Ishikawa (cell line): ENCODE data around the gene CELSR1.

Source experiments
- CEBPB ChIP-seq: IDR thresholded peaks from 2 replicates; pipeline ENCODE4 v1.6.1; 2012
- CREB1 ChIP-seq: IDR thresholded peaks from 2 replicates; pipeline ENCODE4 v1.6.1; 2012; ENCODE audit warnings: low read depth
- EGR1 ChIP-seq: IDR thresholded peaks from 2 replicates; pipeline ENCODE4 v1.6.1; 2012
- EP300 ChIP-seq: IDR thresholded peaks from 2 replicates; pipeline ENCODE4 v1.6.1; 2012; ENCODE audit warnings: borderline replicate concordance
- FOXM1 ChIP-seq: IDR thresholded peaks from 2 replicates; pipeline ENCODE4 v1.6.1; 2012; ENCODE audit warnings: low read depth, borderline replicate concordance
- MAX ChIP-seq: IDR thresholded peaks from 2 replicates; pipeline ENCODE4 v1.6.1; 2012
- NFIC ChIP-seq: IDR thresholded peaks from 2 replicates; pipeline ENCODE4 v1.6.1; 2012
- RAD21 ChIP-seq: IDR thresholded peaks from 2 replicates; pipeline ENCODE4 v1.6.1; 2012; ENCODE audit warnings: low read depth
- REST ChIP-seq: IDR thresholded peaks from 2 replicates; pipeline ENCODE4 v1.6.1; 2012; ENCODE audit warnings: low read depth, mild to moderate bottlenecking
- TAF1 ChIP-seq: IDR thresholded peaks from 2 replicates; pipeline ENCODE4 v1.6.1; 2012; ENCODE audit warnings: low read depth, mild to moderate bottlenecking
- TCF12 ChIP-seq: IDR thresholded peaks from 2 replicates; pipeline ENCODE4 v1.6.1; 2012; ENCODE audit warnings: low read depth
- TEAD4 ChIP-seq: IDR thresholded peaks from 2 replicates; pipeline ENCODE4 v1.6.1; 2012
- USF1 ChIP-seq: IDR thresholded peaks from 2 replicates; pipeline ENCODE4 v1.6.1; 2012
- YY1 ChIP-seq: IDR thresholded peaks from 2 replicates; pipeline ENCODE4 v1.6.1; 2012; ENCODE audit warnings: low read depth
- ZBTB7A ChIP-seq: IDR thresholded peaks from 2 replicates; pipeline ENCODE4 v1.6.1; 2012; ENCODE audit warnings: low read depth

Gene CELSR1

GRCh38 chr22:46364341-46365165, 172.9 kb downstream of the CELSR1 start:
- TF ChIP-seq EP300 (no peak), TEAD4 (no peak), FOXM1 (no peak), CEBPB (no peak), MAX (no peak), TAF1 (no peak), USF1 (no peak), EGR1 (no peak), TCF12 (no peak), YY1 (no peak)

GRCh38 chr22:46363611-46364321, 173.7 kb downstream of the CELSR1 start:
- TF ChIP-seq EP300 (no peak), REST (no peak), CREB1 (no peak), NFIC (no peak), TAF1 (no peak), YY1 (no peak), TEAD4 (no peak), TCF12 (no peak), EGR1 (no peak), ZBTB7A (no peak), CEBPB (no peak), MAX (no peak), USF1 (no peak)

- no peak for TF ChIP-seq RAD21
- no peak for TF ChIP-seq CEBPB
- TF ChIP-seq USF1, result no peak
- no peak for TF ChIP-seq TCF12
- TF ChIP-seq YY1, result no peak
Measured at GRCh38 chr22:46362934-46363515, 174.4 kb downstream of the CELSR1 start.

- TF ChIP-seq TEAD4, result no peak
- no peak for TF ChIP-seq RAD21
- TF ChIP-seq USF1, result no peak
- no peak for TF ChIP-seq CEBPB
- no peak for TF ChIP-seq EP300
- no peak for TF ChIP-seq NFIC
- TF ChIP-seq TCF12, result no peak
- TF ChIP-seq ZBTB7A, result no peak
- TF ChIP-seq MAX, result no peak
- TF ChIP-seq REST, result no peak
- TF ChIP-seq CREB1, result no peak
- TF ChIP-seq FOXM1, result no peak
- no peak for TF ChIP-seq YY1
- TF ChIP-seq TAF1, result no peak
- no peak for TF ChIP-seq EGR1
Measured at GRCh38 chr22:46362203-46362933, 175.1 kb downstream of the CELSR1 start.
